T-helper 9 cell (primary cell): ENCODE data around the gene TICRR.
A peak's percentile ranks its signal among the peaks of the same experiment; 100 is the strongest.
"Not testable (repeated sequence)": the region's sequence is repeated elsewhere in the genome, so short reads cannot be mapped to it uniquely, and the experiment has no call there.

ENCODE experiments used
- DNase-seq: peaks from one replicate; pipeline ENCODE4 v3.0.0-alpha.2; 2020
- total RNA-seq, 2 donors: gene quantifications; one replicate each; lab custom pipeline; 2026; lab: John Stamatoyannopoulos, UW

The TICRR gene
- 0 to 0.21 reads per million in 2 donors for total RNA-seq

- DNase-seq = peak; percentile 83
These were observed at the start of gene TICRR for GRCh38 chr15:89575146-89575655. TICRR (plus strand) TSS chr15:89575469; CDS start chr15:89575587, 118 bp downstream.

- no peak for DNase-seq
These were observed 49.1 kb upstream of the TICRR start for GRCh38 chr15:89526181-89526580.

- no peak for DNase-seq
These were observed 48.4 kb upstream of the TICRR start for GRCh38 chr15:89526601-89527441.

GRCh38 chr15:89528757-89529352 lies 46.4 kb upstream of the TICRR start:
- DNase-seq = no peak

- DNase-seq = no peak
These were observed 44.3 kb upstream of the TICRR start for GRCh38 chr15:89530976-89531375.

GRCh38 chr15:89531796-89532537 lies 43.3 kb upstream of the TICRR start:
- no peak for DNase-seq

- no peak for DNase-seq
These were observed 41.3 kb upstream of the TICRR start for GRCh38 chr15:89533861-89534544.

DNA sequence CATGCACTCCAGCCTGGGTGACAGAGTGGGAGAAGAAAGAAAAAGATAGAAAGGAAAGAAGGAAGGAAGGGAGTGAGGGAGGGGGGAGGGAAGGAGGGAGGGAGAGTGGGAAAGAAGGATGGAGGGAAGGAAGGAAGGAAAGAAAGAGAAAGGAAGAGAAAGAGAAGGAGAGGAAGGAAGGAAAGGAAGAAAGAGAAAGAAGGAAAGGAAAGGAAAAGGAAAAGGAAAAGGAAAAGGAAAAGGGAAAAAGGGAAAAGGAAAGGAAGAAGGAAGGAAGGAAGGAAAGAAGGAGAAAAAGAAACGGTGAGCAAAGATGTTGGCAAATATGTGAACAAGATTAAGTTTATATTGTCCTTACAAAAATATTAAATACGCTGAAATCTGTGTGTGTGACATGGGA lies 36.2 kb upstream of the TICRR start:
- DNase-seq = no peak

DNA sequence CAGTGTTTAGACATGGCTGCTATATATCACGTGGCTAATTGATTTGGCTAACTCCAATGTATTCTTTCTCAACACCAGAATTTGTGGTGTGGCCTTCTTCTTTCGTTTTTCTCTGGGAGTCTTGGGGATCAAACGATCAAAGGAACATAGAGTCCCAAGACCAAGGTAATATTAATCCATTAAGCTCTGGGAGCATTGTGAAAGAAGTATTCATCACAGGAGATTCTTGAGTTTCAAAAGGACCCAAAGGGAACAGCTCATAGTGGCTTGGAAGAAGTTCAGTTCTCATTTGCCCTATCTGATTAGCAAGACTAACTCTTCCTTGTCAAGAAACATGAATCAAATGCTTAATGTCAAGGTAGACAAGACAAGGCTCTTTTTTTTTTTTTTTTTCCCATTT lies 32.9 kb upstream of the TICRR start:
- no peak for DNase-seq

DNA sequence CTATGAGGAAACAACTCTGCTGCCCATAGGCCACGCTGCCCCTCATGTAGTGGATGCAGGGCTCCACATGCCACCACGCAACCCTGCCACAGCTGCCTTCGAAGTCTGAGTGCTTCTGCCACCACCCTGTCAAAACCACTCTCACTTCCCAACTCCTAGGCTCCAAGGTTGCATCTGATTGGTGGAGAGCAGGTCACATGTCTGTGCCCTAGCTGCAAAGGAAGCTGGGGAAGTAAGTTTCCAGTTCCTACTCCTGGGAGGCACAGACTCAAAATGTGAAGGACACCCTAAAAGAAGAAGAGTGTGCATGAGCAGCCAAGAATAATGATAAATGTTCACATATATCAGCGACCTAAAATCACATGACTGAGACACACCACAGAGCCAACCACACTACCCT lies 31.9 kb upstream of the TICRR start:
- no peak for DNase-seq

- not testable (repeated sequence) for DNase-seq
These were observed 26.1 kb upstream of the TICRR start for GRCh38 chr15:89549138-89549537.

GRCh38 chr15:89550427-89550826 lies 24.8 kb upstream of the TICRR start:
- no peak for DNase-seq

DNA sequence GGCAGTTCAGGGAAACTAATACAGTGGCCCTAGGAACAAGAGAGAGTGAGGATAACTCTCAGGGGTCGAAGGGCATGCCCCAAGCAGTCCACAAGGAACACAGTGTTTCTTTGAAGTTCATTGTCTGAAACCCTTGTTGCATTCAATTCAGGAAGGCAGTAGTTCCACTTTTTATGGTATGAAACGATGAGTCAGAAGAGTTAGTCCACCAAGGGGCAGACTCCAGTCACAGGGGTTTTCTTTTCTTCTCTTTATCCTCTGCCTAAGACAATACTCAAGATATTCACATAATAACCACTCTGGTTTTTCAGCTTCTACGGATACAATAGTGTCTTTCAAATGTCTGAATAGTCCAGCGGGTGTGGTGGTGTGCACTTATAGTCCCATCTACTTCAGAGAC lies 23.7 kb upstream of the TICRR start:
- DNase-seq = no peak

DNA sequence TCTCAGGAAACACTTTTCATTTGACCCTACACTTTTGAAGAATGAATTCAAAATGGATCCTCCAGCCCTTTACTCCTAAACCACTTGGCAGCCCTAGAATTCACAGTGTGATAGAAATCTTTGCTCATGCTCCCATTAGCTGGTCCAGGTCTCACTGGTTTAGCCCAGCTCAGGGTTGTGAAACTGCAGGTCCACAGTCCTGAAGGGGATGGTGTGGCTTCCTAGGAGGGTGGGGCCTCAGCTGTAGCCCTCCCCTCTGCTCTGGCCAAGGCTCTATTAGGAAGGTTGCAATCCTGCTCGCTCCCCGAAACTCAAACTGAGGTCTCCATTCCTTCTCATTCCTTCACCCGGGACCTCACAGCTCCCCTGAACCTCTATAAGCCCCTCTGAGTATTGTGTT lies 21.6 kb upstream of the TICRR start:
- no peak for DNase-seq

- DNase-seq = no peak
These were observed 21.0 kb upstream of the TICRR start for GRCh38 chr15:89554247-89554646.

- no peak for DNase-seq
These were observed 19.5 kb upstream of the TICRR start for GRCh38 chr15:89555768-89556167.

- peak; percentile 9 for DNase-seq
These were observed 18.6 kb upstream of the TICRR start for GRCh38 chr15:89556413-89557262.

DNA sequence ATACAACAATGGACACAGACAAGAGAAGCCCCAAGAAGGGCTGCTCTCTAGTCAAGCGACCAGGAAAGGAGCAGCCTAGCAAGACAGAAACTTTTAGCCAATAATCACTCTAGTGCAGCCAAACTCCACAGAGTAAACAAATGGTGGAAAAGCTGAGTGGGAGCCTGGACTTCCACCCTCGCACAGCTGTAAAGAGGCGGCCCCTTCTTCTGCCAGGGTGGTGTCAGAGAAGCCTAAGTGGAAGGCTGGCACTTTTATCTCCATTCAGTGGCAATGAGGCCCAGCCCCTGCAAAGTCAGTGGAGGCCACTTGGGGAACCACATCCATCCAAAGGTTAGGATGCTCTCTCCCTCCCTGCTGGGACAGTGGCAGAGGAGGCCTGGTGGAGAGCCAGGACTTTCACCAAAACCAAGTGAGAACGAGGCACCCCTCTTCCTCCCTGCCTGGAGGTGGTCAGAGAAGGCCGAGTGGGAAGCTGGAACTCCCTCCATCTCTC lies 15.5 kb upstream of the TICRR start:
- DNase-seq = no peak

GRCh38 chr15:89566181-89566580 lies 9.1 kb upstream of the TICRR start:
- no peak for DNase-seq

- DNase-seq = no peak
These were observed 8.5 kb upstream of the TICRR start for GRCh38 chr15:89566621-89567294.
